ENCODE measurements around the gene LBHD1. TPM values are rescaled to one million over a fixed set of nuclear protein-coding genes. Genes with fewer than 3 reads are reported as not detected.
A peak's percentile ranks its signal among the peaks of the same experiment; 100 is the strongest.

The LBHD1 gene
- total and polyA plus RNA-seq, 2 of the 13 experiments (the other 11 are each of a cell fraction or from before 2014, with no cell fraction given), result 3.2 to 3.7 TPM

DNA sequence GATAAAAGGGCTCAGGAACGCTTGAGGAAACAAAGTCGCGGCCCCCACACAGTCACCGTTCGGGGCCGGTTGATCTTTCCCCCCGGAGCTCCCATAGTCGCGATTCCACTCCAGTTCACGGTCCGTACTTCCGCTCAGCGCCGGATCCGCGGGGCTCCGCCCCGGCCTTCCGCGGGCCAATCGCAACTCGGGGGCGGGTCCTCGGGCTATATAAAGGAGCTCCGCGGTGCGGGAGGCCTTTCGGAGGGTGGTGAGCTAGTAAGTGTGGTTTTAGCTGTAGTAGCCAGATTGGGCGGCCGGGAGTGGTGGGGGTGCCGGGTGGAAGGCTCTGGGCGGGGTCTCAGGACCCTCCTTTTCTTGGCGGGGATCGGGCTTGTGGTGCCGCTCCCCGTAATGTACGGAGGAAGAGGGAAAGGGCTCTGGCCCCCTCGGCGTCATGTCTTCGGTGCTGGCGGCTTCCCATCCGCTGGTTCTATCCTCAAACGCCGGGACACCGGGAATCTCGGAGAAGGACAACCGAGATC is 6.9 kb downstream of the LBHD1 start, which contains the start of the genes C11orf98 and CSKMT:
Gene C11orf98 (minus strand): TSS at position 136 of the 524 bp plus-strand sequence. CDS start 41 bp downstream, at position 95.
Gene CSKMT (plus strand): TSS at position 238 of the 524 bp plus-strand sequence. CDS start 568 bp downstream, outside the sequence.
- peak within 1 kb of the TSS; percentile 69 to 97 (median 91) for H3K4me3 ChIP-seq (replicated peaks in 1 of 3; ENCODE audit: insufficient read depth in 1 of 3, low read depth in 2 of 3, low read length in 3 of 3)
- peaks cover 0 to 15% of the 10 kb centered on the region in 2 experiments; a peak in 2 of 5 replicates for H3K36me3 ChIP-seq (replicated peaks in 1 of 2; ENCODE audit: control insufficient read depth in 1 of 2, insufficient read depth in 2 of 2, low read length in 2 of 2)
- intact Hi-C loops (cut with micrococcal nuclease; ENCODE audit: unreplicated experiment) (no loop called here), in situ Hi-C loops (cut with HindIII; ENCODE audit: extremely low pct_ligation_motif_present, low pct_unique_long_range_greater_than_20kb) (no loop called here)
- no peaks in the 10 kb centered on the region; the same call in none of the 2 replicates for H4K20me1 ChIP-seq (ENCODE audit: insufficient read depth, low read length)
- peak within 1 kb of the TSS; percentile 85 for H3K4me2 ChIP-seq (ENCODE audit: low read depth, low read length)
- TSS peak; percentile 91 for BruUV-seq (replicated peaks)
- peak within 1 kb of the TSS; percentile 91 for H3K9ac ChIP-seq (ENCODE audit: insufficient read depth, low read depth, low read length)
- H3K9me3 ChIP-seq (ENCODE audit: low read length), result no peaks in the 10 kb centered on the region
- peaks cover 35% of the 10 kb centered on the region for H3K79me2 ChIP-seq (ENCODE audit: insufficient read depth, low read length)
- ChIA-PET POLR2A (interaction anchor here (0.7 to 4.5 kb wide), 42 partner anchors 10 to 272 kb away, joined by 3 to 186 read pairs (median 8); partner anchors contain the start of genes AHNAK, B3GAT3, BSCL2 and EEF1G), CTCF (ENCODE audit: low intra/inter-chr PET ratio, low total read pairs) (no interaction called here)
- WGBS (ENCODE audit: low lambda C conversion rate), result 2% methylated on average over 36 of the region's 47 CpGs
- H3K27me3 ChIP-seq (ENCODE audit: control insufficient read depth in 1 of 2, insufficient read depth in 2 of 2, low read length in 2 of 2), result no peaks in the 10 kb centered on the region; a peak in 1 of 5 replicates
- peaks cover 47% of the 10 kb centered on the region for H3K4me1 ChIP-seq (ENCODE audit: insufficient read depth, low read length)
- H2AFZ ChIP-seq (ENCODE audit: low read length), result no peak within 1 kb of the TSS
- DNase-seq (ENCODE audit: low spot score), result peak; percentile 85
- no peak for FAIRE-seq
- peak; percentile 86 for ATAC-seq
- H3K27ac ChIP-seq (ENCODE audit: extremely low read length, insufficient read depth, low read length), result peak within 1 kb of the TSS; percentile 84
- peak; percentile 75; the same call in 1 of the 2 replicates for TF ChIP-seq SMYD3 (CRISPR knock-in tag; IDR thresholded peaks at IDR 0.05)
- peak; percentile 84 for TF ChIP-seq SNAPC4 (CRISPR knock-in tag; IDR thresholded peaks at IDR 0.05)
- TF ChIP-seq RORA (CRISPR knock-in tag; IDR thresholded peaks at IDR 0.05), result no peak
- no peak for TF ChIP-seq ZNF263 (CRISPR knock-in tag; IDR thresholded peaks at IDR 0.05)
- peak; percentile 80; the same call in 1 of the 2 replicates for TF ChIP-seq KLF15 (CRISPR knock-in tag; IDR thresholded peaks at IDR 0.05; ENCODE audit: borderline replicate concordance)
- peak; percentile 68; the same call in 1 of the 2 replicates for TF ChIP-seq FOXK1 (CRISPR knock-in tag; IDR thresholded peaks at IDR 0.05; ENCODE audit: borderline replicate concordance, low read depth)
- peak; percentile 91; the same call in 1 of the 2 replicates for TF ChIP-seq FIP1L1 (IDR thresholded peaks at IDR 0.05; ENCODE audit: borderline replicate concordance, insufficient read depth, low read depth, low read length)
- TF ChIP-seq, protein P1, sequence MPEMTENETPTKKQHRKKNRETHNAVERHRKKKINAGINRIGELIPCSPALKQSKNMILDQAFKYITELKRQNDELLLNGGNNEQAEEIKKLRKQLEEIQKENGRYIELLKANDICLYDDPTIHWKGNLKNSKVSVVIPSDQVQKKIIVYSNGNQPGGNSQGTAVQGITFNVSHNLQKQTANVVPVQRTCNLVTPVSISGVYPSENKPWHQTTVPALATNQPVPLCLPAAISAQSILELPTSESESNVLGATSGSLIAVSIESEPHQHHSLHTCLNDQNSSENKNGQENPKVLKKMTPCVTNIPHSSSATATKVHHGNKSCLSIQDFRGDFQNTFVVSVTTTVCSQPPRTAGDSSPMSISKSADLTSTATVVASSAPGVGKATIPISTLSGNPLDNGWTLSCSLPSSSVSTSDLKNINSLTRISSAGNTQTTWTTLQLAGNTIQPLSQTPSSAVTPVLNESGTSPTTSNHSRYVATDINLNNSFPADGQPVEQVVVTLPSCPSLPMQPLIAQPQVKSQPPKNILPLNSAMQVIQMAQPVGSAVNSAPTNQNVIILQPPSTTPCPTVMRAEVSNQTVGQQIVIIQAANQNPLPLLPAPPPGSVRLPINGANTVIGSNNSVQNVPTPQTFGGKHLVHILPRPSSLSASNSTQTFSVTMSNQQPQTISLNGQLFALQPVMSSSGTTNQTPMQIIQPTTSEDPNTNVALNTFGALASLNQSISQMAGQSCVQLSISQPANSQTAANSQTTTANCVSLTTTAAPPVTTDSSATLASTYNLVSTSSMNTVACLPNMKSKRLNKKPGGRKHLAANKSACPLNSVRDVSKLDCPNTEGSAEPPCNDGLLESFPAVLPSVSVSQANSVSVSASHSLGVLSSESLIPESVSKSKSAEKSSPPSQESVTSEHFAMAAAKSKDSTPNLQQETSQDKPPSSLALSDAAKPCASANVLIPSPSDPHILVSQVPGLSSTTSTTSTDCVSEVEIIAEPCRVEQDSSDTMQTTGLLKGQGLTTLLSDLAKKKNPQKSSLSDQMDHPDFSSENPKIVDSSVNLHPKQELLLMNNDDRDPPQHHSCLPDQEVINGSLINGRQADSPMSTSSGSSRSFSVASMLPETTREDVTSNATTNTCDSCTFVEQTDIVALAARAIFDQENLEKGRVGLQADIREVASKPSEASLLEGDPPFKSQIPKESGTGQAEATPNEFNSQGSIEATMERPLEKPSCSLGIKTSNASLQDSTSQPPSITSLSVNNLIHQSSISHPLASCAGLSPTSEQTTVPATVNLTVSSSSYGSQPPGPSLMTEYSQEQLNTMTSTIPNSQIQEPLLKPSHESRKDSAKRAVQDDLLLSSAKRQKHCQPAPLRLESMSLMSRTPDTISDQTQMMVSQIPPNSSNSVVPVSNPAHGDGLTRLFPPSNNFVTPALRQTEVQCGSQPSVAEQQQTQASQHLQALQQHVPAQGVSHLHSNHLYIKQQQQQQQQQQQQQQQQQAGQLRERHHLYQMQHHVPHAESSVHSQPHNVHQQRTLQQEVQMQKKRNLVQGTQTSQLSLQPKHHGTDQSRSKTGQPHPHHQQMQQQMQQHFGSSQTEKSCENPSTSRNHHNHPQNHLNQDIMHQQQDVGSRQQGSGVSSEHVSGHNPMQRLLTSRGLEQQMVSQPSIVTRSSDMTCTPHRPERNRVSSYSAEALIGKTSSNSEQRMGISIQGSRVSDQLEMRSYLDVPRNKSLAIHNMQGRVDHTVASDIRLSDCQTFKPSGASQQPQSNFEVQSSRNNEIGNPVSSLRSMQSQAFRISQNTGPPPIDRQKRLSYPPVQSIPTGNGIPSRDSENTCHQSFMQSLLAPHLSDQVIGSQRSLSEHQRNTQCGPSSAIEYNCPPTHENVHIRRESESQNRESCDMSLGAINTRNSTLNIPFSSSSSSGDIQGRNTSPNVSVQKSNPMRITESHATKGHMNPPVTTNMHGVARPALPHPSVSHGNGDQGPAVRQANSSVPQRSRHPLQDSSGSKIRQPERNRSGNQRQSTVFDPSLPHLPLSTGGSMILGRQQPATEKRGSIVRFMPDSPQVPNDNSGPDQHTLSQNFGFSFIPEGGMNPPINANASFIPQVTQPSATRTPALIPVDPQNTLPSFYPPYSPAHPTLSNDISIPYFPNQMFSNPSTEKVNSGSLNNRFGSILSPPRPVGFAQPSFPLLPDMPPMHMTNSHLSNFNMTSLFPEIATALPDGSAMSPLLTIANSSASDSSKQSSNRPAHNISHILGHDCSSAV (CRISPR knock-in tag; IDR thresholded peaks at IDR 0.05; ENCODE audit: borderline replicate concordance), result 0 out of 2 replicates have a peak, but pooled peaks have one; percentile 57
- peak; percentile 70; the same call in 1 of the 2 replicates for TF ChIP-seq ERF (CRISPR knock-in tag; IDR thresholded peaks at IDR 0.05)
- peak; percentile 73 for TF ChIP-seq NKX3-1 (CRISPR knock-in tag; IDR thresholded peaks at IDR 0.05)

Measured in HepG2 (cell line).